HG03108 (cell line): ENCODE data around the gene QKI.
"Not testable (repeated sequence)": the region's sequence is repeated elsewhere in the genome, so short reads cannot be mapped to it uniquely, and the experiment has no call there.

ENCODE experiments used
- ATAC-seq: cut with Tn5 transposase; IDR thresholded peaks from one replicate; pipeline ENCODE4 v1.9.1; 2021; ENCODE audit warnings: moderate library complexity; ENCODE audit not compliant: unreplicated experiment

Gene QKI

DNA sequence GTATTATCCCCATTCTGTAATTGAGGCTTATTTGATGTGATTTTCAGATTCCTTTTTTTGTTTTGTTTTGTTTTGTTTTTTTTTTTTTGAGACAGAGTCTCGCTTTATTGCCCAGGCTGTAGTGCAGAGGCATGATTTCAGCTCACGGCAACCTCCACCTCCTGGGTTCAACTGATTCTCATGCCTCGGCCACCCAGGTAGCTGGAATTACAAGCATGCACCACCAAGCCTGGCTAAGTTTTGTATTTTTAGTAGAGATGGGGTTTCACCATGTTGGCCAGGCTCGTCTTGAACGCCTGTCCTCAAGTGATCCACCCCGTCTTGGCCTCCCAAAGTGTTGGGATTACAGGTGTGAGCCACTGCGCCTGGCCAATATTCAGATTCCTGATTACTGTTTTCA, 62.4 kb downstream of the QKI start:
- not testable (repeated sequence) for ATAC-seq

- no peak for ATAC-seq
These were observed 68.6 kb downstream of the QKI start for GRCh38 chr6:163483107-163483506.

GRCh38 chr6:163485388-163485851, 70.9 kb downstream of the QKI start:
- ATAC-seq, result no peak

GRCh38 chr6:163486821-163487220, 72.3 kb downstream of the QKI start:
- ATAC-seq, result no peak

GRCh38 chr6:163487606-163488005, 73.1 kb downstream of the QKI start:
- no peak for ATAC-seq

- no peak for ATAC-seq
These were observed 75.1 kb downstream of the QKI start for GRCh38 chr6:163489584-163489983.

- no peak for ATAC-seq
These were observed 76.5 kb downstream of the QKI start for GRCh38 chr6:163490826-163491577.

- no peak for ATAC-seq
These were observed 77.3 kb downstream of the QKI start for GRCh38 chr6:163491737-163492300.

DNA sequence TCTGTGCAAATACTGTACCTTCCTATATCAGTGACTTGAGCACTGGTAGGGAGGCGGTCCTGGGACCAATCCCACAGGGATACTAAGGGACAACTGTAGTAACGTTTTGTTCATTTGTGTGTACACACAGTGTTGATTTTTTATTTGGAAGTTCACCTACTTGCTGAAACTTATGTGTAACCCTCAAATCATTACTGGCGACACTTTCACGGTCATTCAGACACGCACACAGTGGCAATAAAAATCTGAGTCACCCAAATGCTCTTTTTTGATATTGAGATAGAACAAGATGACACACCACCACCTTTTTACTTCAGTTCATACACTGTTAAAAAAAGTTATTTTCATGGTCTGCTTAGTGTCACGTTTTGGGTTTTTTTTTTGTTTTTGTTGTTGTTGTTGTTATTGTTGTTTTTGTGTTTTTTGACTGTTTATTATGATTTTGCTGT, 79.8 kb downstream of the QKI start:
- ATAC-seq, result no peak

- ATAC-seq, result no peak
These were observed 81.7 kb downstream of the QKI start for GRCh38 chr6:163496205-163496604.

- no peak for ATAC-seq
These were observed 85.6 kb downstream of the QKI start for GRCh38 chr6:163500105-163500504.

DNA sequence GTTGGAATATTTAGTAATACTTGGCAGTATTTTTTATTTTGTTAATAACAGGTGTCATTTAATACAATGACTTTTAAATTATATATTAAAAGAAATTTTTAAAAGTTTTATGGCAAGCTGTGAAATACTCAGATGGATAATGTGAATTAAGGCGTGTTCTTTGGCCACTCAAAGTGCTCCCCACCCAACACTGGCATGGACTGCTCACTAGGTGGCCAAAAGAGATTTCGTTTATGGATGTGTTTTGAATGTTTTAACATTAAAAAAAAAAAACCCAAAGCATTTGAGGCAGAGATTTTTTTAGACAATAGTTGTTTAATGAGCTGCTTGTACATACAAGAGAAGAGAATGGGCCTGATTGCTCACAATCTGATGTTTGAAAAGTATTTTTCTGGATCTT, 86.5 kb downstream of the QKI start:
- ATAC-seq, result no peak

DNA sequence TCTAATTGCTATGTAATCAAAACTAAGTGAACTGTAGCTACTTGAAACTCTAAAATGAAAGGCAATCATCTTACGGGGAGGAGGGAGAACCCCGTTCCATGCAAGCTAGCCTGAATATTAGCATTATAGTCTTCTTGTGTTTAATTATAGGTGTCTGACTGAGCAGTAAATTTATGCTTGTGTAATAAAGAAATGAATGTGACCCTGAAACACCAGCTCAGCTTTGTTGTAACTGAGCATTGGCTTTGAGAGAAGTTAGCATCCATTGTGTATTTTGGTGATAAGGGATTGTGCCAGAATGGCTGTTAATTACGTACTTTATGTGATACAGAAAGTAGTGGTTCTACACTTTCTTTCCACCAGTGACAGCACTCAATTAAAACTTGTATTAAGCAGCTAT, 86.9 kb downstream of the QKI start:
- no peak for ATAC-seq

DNA sequence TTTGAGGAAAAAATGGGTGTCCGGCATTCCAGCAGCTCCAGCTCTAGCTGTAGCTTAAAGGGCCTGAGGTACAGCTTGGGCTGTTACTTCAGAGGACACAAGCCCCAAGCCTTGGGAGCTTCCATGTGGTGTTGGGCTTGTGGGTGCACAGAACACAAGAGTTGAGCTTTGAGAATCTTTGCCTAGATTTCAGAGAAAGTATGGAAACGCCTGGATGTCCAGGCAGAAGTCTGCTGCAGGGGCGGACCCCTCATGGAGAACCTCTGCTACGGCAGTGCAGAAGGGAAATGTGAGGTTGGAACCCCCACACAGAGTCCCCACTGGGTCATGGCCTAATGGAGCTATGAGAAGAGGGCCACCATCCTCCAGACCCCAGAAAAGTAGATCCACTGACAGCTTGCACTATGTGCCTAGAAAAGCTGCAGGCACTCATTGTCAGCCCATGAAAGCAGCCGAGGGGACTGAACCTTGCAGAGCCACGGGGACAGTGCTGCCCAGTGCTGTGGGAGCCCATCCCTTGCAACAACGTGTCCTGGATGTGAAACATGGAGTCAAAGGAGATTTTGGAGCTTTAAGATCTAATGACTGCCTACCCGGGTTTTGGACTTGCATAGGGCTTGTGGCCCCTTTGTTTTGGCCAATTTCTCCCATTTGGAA, 90.6 kb downstream of the QKI start:
- ATAC-seq, result no peak

DNA sequence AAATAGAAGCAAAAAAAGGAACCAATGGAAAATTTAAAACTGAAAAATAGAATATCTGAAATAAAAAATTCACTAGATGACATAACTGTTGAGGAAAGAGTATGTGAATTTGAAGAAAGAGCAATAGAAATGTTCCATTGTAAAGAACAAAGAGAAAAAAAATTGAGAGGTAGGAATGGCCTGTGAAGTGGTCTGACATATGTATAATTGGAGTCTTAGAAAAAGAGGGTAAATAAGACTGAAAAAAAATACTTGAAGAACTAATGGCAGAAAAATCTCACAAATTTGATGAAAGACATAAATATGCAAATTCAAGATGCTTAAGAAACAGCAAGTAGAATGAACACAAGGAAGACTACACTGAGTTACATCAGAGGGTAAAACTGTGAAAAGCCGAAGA, 93.4 kb downstream of the QKI start:
- no peak for ATAC-seq

GRCh38 chr6:163513003-163513402, 98.5 kb downstream of the QKI start:
- ATAC-seq, result no peak

DNA sequence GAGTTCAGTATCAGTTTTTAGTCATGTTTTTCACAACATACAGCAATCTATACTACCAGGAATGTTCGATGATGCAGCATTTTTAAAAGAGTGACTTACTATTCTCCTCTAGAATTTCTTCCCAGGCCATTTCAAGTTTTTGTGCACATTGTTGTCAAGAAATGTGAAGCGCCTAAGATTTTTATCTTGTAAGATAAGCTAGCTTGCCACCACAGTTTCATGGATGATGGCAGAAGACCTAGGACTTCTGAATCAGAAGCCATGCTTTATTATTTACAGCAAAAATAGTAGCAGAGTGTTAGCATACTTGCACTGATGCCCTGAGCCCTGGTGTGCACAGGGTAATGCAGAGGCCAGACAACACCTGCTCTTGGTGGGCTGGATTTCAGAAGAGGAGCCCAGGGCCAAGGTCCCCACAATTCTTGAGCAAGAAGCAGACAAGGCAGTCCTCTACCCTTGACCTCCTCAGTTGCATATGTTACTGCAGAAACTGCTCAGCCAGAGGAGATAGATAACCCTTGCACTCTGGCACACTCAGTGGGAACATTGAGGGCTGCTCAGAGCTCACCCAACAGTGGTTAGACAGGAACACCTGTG, 99.2 kb downstream of the QKI start:
- no peak for ATAC-seq

DNA sequence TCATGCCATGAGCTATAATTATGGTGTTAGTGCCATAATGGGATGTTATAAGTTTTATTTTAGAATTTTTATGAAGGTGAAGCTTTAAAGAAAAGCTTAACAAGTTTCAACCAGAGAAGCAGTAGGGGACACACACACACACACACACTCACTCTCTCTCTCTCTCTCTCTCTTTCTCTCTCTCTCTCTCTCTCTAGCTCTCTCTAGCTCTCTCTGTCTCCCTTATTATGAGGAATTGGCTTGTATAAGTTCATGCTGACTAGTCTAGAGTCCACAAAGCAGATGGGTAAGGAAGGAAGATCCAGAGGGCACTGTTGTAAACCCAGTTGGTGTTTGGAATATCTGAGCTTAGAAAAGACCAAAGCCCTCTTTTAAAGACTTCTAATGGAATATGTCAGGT, 102.4 kb downstream of the QKI start:
- ATAC-seq, result no peak

GRCh38 chr6:163520956-163521355, 106.4 kb downstream of the QKI start:
- ATAC-seq, result no peak

DNA sequence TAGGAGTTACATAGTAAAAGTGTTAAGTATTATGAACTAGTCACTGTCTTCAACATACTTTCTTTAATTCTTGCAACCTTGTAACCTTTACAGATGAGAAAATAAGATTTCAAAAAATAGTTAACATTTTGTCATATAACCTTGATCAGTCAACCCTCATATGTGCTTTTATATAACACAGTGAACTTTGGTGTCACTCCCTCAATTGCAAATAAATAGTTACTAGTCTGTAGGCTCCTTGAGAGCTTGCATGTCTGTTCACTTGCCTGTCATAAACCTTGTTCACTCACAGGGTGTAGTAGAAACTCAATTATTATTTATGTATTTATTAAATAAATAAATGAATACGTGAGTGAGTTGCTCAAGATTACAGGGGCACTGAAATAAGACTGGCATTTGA, 107.5 kb downstream of the QKI start:
- ATAC-seq, result no peak

DNA sequence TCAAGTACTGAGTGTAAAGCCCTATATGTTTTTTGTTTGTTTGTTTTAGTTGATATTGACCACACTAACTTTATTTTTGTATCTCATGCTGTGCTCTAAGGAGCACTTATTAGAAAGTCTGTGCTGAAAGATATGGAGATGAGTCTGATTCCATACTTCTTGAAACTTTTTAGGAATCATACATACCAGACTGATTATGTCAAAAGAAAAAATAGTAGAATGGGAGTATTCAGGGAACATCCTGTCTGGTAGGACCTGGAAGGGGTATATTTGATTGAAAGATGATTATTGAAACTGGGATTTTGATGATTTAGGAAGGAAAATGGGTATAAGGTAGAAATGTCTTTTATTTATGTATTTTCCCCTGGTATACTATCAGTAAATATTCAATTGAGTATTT, 111.4 kb downstream of the QKI start:
- ATAC-seq, result no peak

DNA sequence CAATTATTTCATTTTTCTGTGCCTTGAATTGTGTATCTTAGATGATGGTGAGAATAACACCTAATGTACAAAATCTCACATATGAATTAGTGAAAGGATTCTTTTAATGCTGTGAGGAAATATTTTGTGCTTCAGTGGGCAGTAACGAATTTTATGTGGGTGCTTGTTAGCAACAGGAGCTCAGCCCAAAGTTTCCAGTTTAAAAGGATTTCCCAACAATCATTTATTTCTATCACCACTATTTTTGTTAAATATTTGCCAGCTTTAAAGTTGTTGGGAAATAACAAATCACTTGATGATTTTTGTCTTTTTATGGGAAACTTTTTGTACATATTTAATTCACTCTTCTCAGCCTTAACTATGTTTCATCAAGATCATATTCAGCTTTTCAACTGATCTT, 111.8 kb downstream of the QKI start:
- no peak for ATAC-seq
